HepG2 (cell line): ENCODE results near the gene RERE. TPM values are rescaled to one million over a fixed set of nuclear protein-coding genes. Genes with fewer than 3 reads are reported as not detected.
A peak's percentile ranks its signal among the peaks of the same experiment; 100 is the strongest.

Experiments
- DBP ChIP-seq: sonication (generic); formaldehyde crosslinking; IDR thresholded peaks from 2 replicates; pipeline ENCODE4 v1.4.0; 2020; ENCODE audit warnings: missing genetic modification reagents; ENCODE audit errors: not compliant biosample characterization
- ETS1 ChIP-seq: sonication (generic); formaldehyde crosslinking; IDR thresholded peaks from 2 replicates; pipeline ENCODE4 v1.4.0; 2020; ENCODE audit warnings: missing genetic modification reagents
- HOXA9 ChIP-seq: sonication (generic); formaldehyde crosslinking; IDR thresholded peaks from 2 replicates; pipeline ENCODE4 v1.8.1; 2022; ENCODE audit warnings: missing genetic modification reagents, mild to moderate bottlenecking, moderate library complexity, borderline replicate concordance
- MZF1 ChIP-seq: sonication (generic); formaldehyde crosslinking; IDR thresholded peaks from 2 replicates; pipeline ENCODE4 v1.8.1; 2023; ENCODE audit warnings: mild to moderate bottlenecking, missing genetic modification reagents, borderline replicate concordance
- NCOA2 ChIP-seq: sonication (generic); formaldehyde crosslinking; IDR thresholded peaks from 2 replicates; pipeline ENCODE4 v1.8.0; 2022; ENCODE audit warnings: inconsistent platforms
- NKX3-1 ChIP-seq: sonication (generic); formaldehyde crosslinking; IDR thresholded peaks from 2 replicates; pipeline ENCODE4 v1.5.0; 2020; ENCODE audit warnings: missing genetic modification reagents
- PATZ1 ChIP-seq: sonication (generic); formaldehyde crosslinking; IDR thresholded peaks from 2 replicates; pipeline ENCODE4 v1.4.0; 2020; ENCODE audit warnings: missing genetic modification reagents
- POGZ ChIP-seq: sonication (generic); formaldehyde crosslinking; IDR thresholded peaks from 2 replicates; pipeline ENCODE4 v1.4.0; 2020; ENCODE audit warnings: mild to moderate bottlenecking, missing genetic modification reagents
- SIN3A ChIP-seq: IDR thresholded peaks from 2 replicates; pipeline ENCODE4 v1.6.1; 2011; ENCODE audit warnings: low read depth, mild to moderate bottlenecking, control low read depth, low read length, borderline replicate concordance
- SNAPC2 ChIP-seq: sonication (generic); formaldehyde crosslinking; IDR thresholded peaks from 2 replicates; pipeline ENCODE4 v1.8.1; 2022; ENCODE audit warnings: mild to moderate bottlenecking, missing genetic modification reagents
- SPEN ChIP-seq: sonication (generic); formaldehyde crosslinking; IDR thresholded peaks from 2 replicates; pipeline ENCODE4 v1.5.1; 2020; ENCODE audit warnings: low read depth, mild to moderate bottlenecking, missing genetic modification reagents
- TFDP2 ChIP-seq: sonication (generic); formaldehyde crosslinking; IDR thresholded peaks from 2 replicates; pipeline ENCODE4 v1.4.0; 2020; ENCODE audit warnings: missing genetic modification reagents
- TOPORS ChIP-seq: sonication (generic); formaldehyde crosslinking; IDR thresholded peaks from 2 replicates; pipeline ENCODE4 v1.8.0; 2023; ENCODE audit warnings: mild to moderate bottlenecking, missing genetic modification reagents
- ZBTB1 ChIP-seq: sonication (generic); formaldehyde crosslinking; IDR thresholded peaks from 2 replicates; pipeline ENCODE4 v1.4.0; 2020; ENCODE audit warnings: missing genetic modification reagents, borderline replicate concordance
- ZFP36L2 ChIP-seq: sonication (generic); formaldehyde crosslinking; IDR thresholded peaks from 2 replicates; pipeline ENCODE4 v1.4.0; 2020; ENCODE audit warnings: missing genetic modification reagents
- ZNF225 ChIP-seq: sonication (generic); formaldehyde crosslinking; IDR thresholded peaks from 2 replicates; pipeline ENCODE4 v1.4.0; 2020; ENCODE audit warnings: mild to moderate bottlenecking, missing genetic modification reagents
- ZNF549 ChIP-seq: sonication (generic); formaldehyde crosslinking; IDR thresholded peaks from 2 replicates; pipeline ENCODE4 v1.5.0; 2020; ENCODE audit warnings: missing genetic modification reagents
- ZNF564 ChIP-seq: sonication (generic); formaldehyde crosslinking; IDR thresholded peaks from 2 replicates; pipeline ENCODE4 v1.8.1; 2023; ENCODE audit warnings: mild to moderate bottlenecking, missing genetic modification reagents
- ZNF572 ChIP-seq: sonication (generic); formaldehyde crosslinking; IDR thresholded peaks from 2 replicates; pipeline ENCODE4 v1.5.1; 2020; ENCODE audit warnings: mild to moderate bottlenecking, missing genetic modification reagents
- ZNF574 ChIP-seq: sonication (generic); formaldehyde crosslinking; IDR thresholded peaks from 2 replicates; pipeline ENCODE4 v1.4.0; 2020; ENCODE audit warnings: missing genetic modification reagents
- polyA plus RNA-seq, 8 experiments: library from polyadenylated mRNA; depleted of rRNA in 3 of 8; stranded (reverse) in 7 of 8; unstranded in 1 of 8; fragments of >200 nt; fragmentation: Illumina TruSeq in 4 of 8; extraction: Trizol in 4 of 8; gene quantifications; 2 replicates each; pipeline versions ENCODE4 v1.2.1 to v1.2.3, GENCODE V29; 2011 to 2016; ENCODE audit warnings: low read depth in 4 of 8, missing spikeins in 1 of 8, mixed read lengths in 1 of 8; ENCODE audit not compliant: insufficient read depth in 1 of 8
- total RNA-seq, 5 experiments: library from RNA; depleted of rRNA; stranded (reverse); fragments of >200 nt; fragmentation: Illumina TruSeq; extraction: Trizol; gene quantifications; 2 replicates each; pipeline ENCODE4 v1.2.3, GENCODE V29; 2016; ENCODE audit warnings: low read depth in 1 of 5

Gene RERE
- total and polyA plus RNA-seq, 2 of the 13 experiments (the other 11 are each of a cell fraction or from before 2014, with no cell fraction given), result 18.3 to 21.9 TPM

- TF ChIP-seq TFDP2 (CRISPR knock-in tag), result no peak
- TF ChIP-seq NKX3-1, result no peak
- no peak for TF ChIP-seq DBP
- TF ChIP-seq SPEN (CRISPR knock-in tag), result no peak
- TF ChIP-seq NCOA2 (CRISPR knock-in tag), result peak; percentile 63
- TF ChIP-seq ETS1, result no peak
- TF ChIP-seq TOPORS (CRISPR knock-in tag), result no peak
- TF ChIP-seq ZNF574 (CRISPR knock-in tag), result no peak
- TF ChIP-seq POGZ, result no peak
- TF ChIP-seq PATZ1 (CRISPR knock-in tag), result no peak
- no peak for TF ChIP-seq ZNF549 (CRISPR knock-in tag)
- TF ChIP-seq ZBTB1, result no peak
- TF ChIP-seq HOXA9 (CRISPR knock-in tag), result no peak
- no peak for TF ChIP-seq SIN3A
- TF ChIP-seq ZNF564 (CRISPR knock-in tag), result no peak
- no peak for TF ChIP-seq ZFP36L2
- no peak for TF ChIP-seq MZF1 (CRISPR knock-in tag)
- TF ChIP-seq ZNF572, result no peak
- TF ChIP-seq ZNF225 (CRISPR knock-in tag), result no peak
- no peak for TF ChIP-seq SNAPC2
Measured at GRCh38 chr1:8680664-8681650, 136.5 kb downstream of the RERE start (continued).
